GM19023 (cell line): ENCODE results near the gene PFKP.
"Not testable (repeated sequence)": the region's sequence is repeated elsewhere in the genome, so short reads cannot be mapped to it uniquely, and the experiment has no call there.

Source experiments
- ATAC-seq: cut with Tn5 transposase; IDR thresholded peaks from one replicate; pipeline ENCODE4 v1.9.1; 2021; ENCODE audit warnings: mild to moderate bottlenecking, moderate library complexity; ENCODE audit not compliant: unreplicated experiment

PFKP gene

DNA sequence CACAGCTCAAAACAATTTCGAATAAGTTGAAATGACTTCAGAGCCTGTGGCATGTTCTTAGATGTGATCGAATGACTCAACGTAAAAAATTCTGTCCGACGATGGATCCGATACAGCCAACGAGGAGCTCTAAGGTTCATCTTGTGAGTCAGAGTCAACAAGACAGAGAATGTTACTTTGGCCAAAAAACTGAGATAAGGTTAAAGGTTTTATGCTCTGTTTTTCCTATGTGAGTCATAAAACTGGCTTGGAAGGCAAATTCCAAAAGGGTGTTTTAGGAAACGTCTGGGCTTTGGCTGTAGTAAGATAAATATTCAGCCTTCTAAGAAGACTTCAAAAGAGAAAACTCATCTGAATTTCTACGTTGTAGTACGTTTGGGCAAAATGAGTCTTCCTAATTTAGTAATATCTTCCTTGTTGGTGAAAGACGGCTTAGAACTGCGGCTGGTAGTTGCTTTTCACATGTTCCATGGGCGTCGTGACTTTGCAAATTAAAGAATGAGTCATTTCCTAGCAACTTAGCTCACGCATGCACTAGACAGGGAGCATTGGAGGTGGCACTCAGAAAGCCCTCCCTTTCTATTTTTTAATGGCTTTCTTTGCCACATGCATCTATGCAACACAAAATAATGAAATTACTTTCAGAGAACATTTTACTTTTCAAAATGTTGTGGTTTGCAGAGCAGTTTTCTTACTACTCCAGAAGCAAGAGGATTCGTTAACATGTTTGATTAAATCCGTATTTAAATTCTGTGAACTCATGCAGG, 28.2 kb downstream of the PFKP start:
- peak; percentile 68 for ATAC-seq

DNA sequence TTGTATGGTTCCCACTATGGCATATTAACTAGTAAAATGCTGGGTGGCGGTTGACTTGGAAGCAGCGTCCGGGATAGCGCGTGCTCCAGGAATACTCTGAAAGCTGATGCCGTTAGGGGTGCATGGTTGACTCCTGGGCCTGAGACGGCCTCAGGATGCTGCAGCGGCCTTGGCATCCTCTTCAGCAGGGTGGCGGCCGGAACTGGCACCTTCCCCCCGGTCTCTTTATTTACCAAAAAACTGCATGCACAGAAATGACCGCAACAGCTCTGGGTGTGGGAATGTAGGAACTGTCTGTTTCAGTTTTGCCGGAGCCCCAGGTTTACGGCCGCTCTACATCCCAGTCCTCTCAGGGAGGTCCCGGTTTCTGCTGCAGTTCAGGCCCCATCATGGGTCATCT, 28.8 kb downstream of the PFKP start:
- no peak for ATAC-seq

DNA sequence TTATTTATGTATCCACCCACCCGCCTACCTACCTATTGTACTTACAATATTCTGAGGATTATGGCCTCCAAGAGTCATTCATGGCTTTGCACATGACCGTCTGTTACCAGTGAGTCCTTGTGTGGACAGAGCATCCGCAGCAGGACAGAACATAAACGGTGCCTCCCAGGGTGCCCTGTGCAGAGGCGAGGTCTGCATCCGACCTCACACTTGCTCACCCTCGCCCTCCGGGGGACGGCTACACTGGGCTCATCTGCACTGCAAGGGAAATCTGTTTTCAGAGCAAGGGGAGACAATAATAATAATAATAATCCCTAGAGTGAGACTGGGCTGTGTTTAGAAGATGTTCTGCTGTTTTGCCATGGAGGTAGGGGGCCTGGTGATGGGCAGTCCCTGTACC, 29.8 kb downstream of the PFKP start:
- ATAC-seq: no peak

DNA sequence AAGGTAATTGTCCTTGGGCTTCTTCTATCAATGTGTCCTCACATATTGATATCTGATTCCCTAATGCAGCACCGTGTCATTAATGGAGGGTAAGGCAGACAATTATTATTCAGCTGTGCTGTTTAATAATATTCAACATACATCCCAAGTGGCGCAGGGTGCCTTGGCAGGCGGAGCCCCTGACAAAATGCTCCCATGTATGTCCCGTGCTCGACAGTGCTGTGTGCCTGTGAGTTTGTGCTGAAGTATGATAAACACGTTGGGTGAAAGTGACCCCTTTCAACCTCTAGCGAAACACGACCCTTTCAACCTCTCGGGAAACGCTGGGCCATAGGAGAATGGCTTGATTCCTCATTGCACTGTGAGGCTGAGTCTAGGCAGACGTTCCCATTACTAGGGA, 31.3 kb downstream of the PFKP start:
- no peak for ATAC-seq

DNA sequence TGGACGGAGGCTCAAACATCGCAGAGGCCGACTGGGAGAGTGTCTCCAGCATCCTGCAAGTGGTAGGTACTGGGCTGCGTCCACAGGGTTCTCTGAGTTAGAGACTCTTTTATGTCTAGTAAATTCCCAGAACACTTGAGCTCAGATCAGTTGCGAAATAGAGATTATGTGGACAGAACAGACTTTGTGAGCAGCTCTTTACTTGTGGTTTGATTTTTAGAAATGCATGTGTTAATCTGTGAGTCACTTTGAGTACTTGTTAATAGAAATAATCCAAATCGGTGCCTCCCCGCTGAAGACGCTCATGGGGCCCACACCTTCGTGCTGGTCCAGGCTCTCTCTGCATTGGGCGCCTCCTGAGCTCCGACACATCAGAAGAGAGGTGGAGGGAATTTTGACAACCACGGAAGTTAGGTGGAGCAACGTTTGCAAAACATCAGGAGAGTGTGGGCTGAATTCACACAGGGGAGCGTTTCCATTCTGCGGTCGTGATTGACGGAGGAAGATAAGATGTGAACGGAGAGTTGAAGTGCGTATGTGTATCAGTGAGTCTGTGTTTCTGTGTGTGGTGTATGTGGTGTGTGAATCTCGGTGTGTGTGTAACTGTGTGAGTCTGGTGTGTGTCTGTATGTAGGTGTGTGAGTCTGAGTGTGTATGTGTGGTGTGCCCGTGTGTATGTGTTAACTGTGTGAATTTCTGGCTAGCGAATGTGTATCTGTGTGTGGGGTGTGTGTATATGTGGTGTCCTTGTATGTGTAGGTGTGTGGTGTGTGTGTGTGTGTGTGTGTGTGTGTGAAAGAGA, 32.1 kb downstream of the PFKP start:
- ATAC-seq: no peak

DNA sequence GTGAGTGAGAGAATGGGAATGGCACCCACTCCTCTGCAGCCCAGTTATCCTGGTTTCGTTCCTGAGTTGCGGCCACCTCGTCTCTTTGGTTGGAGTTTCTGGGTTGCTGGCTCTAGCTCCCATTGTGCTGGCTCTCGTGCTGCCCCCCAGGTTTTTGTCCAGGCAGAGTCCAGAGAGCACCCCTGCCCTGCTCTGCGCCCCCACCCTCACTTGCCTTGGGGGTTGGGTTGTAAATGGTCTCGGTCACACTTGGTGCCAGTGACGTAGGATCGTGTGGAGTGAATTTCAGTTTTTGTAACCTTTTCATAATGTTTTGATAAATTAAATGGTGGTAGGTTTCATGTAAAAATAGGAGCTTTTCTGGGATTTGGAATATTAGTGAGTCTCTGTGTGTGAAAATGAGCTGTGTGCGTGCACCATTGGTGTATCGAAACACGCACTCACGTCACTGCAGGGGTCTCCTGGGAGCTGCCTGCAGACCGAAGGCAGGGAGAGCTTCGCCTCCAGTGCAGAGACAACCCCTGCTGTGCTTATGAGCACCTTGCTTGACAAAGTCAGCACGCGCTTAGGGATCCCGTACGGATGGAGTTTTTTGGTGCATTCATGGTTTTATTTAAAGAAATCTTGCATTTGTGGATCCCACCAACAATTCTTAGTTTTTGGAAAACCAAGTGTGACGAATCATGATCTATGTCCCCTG, 32.9 kb downstream of the PFKP start:
- ATAC-seq: no peak

DNA sequence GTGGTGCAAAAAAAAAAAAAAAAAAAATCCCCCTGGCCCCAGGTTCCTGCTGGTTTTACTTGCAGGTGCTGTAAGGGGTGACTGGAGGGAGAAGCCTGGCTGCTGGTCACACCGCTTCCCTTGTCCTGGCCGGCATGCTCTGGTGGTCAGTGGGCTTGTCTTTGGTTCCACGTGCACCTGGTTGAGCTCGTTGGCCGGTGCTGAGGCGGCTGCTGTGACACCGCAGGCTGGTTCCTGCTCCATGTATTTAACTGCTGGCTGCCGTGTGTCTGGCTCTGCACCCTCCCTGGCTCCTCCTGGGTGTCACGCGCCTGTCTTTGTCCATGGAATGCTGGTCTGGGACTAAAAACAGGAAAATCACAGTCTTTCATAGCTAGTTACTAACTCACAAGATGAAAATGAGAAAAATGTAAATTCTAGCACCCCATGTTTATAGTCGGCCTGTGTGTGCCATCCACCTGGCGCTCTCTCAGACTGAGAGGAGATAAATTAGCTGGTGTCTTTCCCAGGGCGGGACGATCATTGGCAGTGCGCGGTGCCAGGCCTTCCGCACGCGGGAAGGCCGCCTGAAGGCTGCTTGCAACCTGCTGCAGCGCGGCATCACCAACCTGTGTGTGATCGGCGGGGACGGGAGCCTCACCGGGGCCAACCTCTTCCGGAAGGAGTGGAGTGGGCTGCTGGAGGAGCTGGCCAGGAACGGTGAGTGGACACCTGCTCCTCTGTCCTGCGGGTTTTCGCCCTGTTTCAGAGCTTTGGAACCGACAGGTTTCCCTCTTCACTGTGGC, 33.7 kb downstream of the PFKP start:
- no peak for ATAC-seq

DNA sequence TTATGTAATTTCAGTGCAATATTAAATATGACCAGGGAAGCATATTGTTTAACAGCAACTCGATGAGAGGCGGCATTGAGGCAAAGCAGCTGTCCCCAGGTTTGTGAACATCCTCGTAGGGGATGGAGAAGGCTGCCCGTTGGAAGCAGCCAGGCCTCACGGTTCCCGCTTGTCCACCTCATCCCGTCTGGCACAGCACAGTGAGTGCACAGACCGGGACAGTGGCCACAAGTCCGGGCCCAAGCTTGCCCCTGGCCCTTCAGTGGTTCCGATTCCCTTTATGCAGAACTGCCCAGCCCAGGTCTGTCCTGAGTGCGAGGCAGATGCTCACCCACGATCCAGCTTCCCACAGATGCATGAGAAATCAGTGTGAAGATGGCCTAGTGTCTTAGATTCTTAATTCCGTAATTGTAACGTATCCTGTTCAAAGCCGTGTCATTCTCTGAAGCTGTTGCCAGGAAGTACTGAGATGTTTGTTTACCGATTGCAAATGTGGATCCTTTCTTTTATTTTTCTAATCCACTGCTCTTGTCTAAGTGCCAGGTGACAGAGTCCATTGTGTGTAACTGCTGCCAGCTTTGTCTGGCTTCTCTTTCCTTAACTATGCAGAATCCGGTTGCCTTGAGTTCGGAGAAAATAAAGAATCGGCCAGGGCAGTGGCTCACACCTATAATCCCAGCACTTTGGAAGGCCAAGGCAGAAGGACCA, 35.5 kb downstream of the PFKP start:
- ATAC-seq: no peak

DNA sequence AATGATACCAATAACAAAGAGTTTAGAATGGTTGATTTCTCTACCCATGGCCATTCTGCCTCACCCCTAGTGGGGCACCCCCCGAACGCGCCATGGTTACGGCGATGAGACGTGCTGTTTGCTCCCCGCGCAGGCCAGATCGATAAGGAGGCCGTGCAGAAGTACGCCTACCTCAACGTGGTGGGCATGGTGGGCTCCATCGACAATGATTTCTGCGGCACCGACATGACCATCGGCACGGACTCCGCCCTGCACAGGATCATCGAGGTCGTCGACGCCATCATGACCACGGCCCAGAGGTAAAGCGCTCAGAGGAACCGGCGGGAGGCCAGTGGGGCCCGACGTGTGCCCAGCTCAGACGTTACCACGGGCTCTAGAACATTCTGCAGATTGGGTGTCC, 36.3 kb downstream of the PFKP start:
- no peak for ATAC-seq

DNA sequence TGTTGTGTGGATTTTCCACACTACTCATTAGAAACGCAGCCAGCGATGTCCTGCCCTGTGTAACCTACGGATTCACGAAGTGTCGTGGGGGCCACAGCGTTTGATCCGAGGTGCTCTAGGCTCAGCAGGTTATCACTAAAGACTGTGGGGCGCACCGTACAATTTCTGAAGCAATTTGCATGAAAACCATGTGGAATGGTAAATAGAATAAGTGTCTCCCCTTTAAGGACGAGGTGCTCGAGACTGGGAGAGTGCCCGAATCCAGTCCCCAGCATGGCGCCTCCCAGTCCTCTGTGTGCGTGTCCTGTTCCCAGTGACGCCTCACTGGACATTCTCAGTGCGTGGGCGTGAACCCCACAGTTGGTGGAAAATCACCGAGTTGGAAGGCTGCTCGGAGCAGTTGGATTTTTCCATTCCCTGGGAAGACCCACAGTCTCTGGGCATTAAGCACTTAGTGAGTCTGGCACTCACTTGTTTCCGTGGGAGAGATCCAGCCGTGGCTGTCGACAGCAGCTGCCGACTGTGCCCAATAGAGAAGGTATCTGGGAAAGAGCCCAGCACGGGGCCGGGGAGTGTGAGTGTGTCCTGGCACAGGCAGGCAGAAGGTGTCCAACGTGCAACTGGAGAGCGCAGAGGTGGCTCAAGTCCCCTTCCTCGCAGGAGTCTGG, 37.0 kb downstream of the PFKP start:
- ATAC-seq: no peak

DNA sequence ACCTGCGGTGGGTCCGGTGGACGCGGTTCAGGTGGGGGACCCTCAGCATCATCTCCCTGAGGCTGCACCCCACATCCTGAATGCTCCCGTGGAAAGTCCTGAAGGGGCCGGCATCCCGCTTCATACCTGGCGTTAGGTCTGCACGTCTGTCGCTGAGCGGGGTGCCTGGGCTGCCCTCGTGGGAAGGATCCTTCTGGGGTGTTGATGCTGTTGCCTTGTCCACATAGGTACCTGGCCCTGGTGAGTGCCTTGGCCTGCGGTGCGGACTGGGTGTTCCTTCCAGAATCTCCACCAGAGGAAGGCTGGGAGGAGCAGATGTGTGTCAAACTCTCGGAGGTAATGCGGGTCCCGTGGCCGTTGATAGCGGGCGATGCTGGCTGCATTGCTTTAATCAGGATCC, 37.8 kb downstream of the PFKP start:
- no peak for ATAC-seq

DNA sequence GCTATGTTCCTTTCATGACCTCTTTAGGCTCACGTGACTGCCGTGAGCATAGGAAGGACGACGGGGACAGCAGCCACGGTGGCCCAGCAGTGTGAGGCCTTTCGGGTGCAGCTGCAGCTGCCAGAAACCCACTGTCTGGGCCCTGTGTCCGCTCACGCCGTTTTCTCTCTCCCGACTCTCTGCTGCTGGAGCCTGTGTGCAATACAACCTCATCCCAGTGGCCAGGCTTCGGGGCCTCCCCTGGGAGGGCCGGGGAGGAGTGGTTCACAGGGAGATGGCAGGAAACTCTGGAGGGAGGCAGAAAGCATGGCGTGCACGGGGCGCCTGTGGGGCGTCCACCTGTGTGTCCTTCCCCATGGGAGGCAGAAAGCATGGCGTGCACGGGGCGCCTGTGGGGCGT, 38.6 kb downstream of the PFKP start:
- ATAC-seq: no peak

DNA sequence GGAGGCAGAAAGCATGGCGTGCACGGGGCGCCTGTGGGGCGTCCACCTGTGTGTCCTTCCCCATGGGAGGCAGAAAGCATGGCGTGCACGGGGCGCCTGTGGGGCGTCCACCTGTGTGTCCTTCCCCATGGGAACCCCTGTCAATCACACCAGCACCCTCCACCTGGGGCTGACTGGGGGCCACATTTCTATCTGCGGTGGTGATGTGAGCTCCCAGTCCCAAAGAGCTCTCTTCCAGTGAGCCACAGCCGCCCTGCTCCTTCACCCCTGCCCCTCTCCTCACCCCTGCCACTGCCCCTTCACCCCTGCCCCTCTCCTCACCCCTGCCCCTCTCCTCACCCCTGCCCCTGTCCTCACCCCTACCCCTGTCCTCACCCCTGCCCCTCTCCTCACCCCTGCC, 39.0 kb downstream of the PFKP start:
- not testable (repeated sequence) for ATAC-seq

DNA sequence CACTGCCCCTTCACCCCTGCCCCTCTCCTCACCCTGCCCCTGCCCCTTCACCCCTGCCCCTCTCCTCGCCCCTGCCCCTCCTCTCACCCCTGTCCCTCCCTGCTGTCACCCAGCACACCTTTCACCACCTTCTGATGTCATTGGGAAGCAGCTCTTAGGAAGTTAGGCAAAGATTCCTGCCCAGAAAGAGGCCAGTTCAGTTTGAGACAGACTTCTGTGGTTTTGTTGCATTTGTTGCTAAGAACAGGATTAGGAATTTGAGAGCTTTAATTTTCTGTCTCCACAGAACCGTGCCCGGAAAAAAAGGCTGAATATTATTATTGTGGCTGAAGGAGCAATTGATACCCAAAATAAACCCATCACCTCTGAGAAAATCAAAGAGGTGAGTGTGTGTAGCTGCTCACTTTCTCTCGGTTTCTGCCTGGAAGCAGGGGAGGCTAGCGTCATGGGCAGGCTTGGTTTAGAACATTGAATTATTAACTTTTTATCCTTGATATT, 39.6 kb downstream of the PFKP start:
- ATAC-seq: no peak

DNA sequence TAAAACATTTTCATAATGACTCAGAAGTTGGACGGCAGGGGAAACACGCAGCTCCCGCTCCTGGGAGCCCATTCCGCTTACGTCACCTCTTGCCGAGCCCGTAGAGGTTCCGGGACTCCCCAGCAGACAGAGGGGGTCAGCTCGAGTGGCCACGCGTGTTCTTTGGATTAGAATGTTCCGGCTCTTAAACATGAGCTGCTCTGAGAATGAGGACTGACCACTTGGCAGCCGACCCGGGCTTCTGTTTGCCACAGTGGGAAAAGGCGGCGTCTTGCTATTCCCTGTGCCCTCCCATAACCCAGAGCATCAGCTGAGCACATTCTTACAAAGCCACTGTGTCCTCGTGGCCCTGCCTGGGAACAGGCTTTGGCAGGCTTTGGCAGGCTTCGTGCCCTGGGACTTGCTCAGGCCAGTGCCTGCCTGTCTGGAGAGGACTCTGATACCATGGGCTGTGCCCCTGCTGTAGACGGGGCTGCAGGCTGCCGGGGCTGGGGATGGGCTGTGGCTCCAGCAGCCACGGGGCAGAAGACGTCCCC, 40.1 kb downstream of the PFKP start:
- ATAC-seq: no peak

DNA sequence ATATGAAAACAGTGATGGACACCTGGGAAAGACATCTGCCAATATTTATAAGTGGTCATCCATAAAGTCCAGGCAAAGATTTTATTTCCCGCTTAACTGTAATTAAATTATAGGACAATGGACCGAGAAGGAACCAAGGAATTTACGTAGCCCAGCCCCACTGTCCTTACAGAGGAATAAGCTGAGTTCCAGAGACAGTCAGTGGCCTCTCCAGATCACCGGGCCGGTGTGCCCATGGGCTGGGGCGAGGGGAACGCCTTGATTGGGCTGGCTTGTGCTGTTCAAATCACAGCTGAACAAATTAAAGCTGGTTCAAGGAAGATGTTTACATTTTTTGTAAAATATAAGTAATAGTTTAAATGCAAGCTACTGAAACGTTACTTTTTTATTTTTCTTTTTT, 40.7 kb downstream of the PFKP start:
- ATAC-seq: no peak

DNA sequence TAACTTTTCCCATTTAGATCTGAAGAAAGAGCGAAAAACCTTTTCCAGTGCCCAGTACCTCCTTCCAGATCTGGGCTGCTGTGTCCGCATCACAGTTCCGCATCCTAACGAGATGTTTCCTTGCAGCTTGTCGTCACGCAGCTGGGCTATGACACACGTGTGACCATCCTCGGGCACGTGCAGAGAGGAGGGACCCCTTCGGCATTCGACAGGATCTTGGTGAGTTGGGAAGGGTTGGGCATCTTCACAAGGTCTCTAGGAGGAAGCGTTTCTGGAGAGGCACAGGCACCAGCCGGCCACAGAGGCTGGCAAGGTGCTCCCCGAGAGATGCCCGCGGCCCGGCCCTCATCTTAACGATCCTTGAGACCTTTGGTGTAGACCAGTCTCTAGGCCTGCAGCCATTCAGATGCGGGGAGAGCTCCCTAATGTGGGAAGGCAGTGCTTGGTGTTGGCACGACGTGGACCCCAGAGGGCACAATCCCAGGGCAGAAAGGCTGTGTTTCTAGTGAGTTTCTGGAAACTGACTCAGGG, 41.3 kb downstream of the PFKP start:
- ATAC-seq: no peak

DNA sequence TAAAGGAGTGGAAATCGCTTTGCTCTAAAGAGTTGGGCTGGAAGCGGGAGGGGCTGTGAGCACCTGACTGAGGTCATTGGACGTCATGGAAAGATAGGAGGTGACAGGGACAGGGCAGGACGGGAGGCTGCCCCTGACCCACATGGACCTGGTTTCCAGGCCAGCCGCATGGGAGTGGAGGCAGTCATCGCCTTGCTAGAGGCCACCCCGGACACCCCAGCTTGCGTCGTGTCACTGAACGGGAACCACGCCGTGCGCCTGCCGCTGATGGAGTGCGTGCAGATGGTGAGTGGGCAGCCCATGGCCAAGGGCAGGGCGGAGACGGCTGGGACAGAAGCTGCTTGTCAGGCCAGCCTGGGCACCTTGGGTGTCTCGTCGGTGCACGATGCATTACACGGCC, 41.8 kb downstream of the PFKP start:
- no peak for ATAC-seq

DNA sequence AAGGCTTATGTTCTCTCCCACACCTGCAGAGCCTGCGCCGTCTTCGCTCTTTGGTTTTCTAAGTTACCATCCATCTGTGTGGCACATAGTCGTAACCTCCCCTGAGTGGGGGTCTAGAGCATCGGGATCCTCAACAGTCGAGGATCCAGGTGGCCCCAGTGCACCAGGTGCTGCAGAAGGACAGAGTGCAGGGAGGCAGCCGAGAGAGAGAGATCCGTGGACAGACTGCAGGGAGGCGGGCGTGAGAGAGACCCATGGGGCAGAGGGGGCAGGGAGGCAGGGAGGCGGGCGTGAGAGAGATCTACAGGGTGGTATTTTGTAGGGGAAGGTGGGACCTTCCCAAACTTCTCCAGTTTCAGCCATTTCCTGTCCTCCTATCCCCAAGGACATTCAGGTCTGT, 42.3 kb downstream of the PFKP start:
- ATAC-seq: no peak
